ENCODE data around the gene LYL1. TPM values are rescaled to one million over a fixed set of nuclear protein-coding genes. Genes with fewer than 3 reads are reported as not detected.
"Not testable (repeated sequence)": the region's sequence is repeated elsewhere in the genome, so short reads cannot be mapped to it uniquely, and the experiment has no call there.

LYL1 gene
- 1 to 10 TPM; 3.7 TPM for total RNA-seq

DNA sequence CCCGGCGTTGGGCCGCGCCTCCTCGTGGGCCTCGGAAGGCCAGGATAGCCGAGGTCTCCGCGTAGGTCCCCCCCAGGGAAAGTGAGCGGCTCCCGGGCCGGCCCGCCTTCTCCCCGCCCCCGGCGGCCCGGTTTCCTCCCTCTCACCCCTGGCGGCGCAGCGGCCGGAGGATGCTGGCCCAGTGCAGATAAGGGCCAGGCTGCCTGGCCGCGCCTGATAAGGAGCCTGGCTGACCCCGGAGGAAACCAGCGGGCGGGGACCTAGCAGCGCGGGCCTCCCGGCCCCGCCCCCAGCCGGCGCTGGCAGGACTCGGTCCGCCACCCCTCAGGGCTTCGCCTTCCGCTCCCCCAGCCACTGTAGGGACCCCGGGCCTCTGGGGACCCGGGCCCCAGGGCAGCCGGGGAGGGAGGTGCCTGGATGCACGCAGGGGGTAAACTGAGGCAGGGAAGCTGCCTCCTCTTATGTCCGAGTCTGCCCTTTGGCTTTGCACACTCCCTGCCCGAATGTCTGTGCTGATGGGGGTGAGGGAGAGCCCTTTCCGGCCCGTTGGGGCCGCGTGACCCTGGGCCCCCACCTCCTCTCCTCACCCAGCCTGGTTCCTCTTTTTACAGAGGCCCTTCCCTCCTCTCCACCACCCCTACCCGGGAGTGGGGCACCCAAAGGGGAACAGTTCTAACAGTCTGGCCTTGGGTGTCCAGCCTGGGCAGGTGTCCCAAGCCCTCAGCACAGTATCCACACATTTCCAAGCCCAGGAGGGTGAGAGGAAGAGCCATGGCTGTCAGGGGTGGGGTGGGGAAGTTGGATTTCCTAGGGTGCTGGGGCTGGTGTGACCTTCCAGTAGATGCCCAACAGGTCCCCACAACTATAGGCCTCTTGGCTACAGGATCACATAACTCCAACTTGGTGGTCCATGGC lies at the start of gene LYL1:
Gene LYL1, minus strand, starts transcription at position 193 of the 915 bp plus-strand sequence. CDS start 1,687 bp downstream, outside the sequence.
- DNase-seq (peak; percentile 63), ATAC-seq (ENCODE audit: low read depth) (no peak)
- Mint-ChIP-seq H3K27ac (peak within 1 kb of the TSS; percentile 48), H3K4me1 (peaks cover 26% of the 10 kb centered on the region), H3K36me3 (peaks cover 8% of the 10 kb centered on the region), H3K9me3 (peaks cover 2% of the 10 kb centered on the region), H3K27me3 (peaks cover 10% of the 10 kb centered on the region), H3K4me3 (peak within 1 kb of the TSS; percentile 69)
- POLR2A ChIA-PET: no interaction called here

DNA sequence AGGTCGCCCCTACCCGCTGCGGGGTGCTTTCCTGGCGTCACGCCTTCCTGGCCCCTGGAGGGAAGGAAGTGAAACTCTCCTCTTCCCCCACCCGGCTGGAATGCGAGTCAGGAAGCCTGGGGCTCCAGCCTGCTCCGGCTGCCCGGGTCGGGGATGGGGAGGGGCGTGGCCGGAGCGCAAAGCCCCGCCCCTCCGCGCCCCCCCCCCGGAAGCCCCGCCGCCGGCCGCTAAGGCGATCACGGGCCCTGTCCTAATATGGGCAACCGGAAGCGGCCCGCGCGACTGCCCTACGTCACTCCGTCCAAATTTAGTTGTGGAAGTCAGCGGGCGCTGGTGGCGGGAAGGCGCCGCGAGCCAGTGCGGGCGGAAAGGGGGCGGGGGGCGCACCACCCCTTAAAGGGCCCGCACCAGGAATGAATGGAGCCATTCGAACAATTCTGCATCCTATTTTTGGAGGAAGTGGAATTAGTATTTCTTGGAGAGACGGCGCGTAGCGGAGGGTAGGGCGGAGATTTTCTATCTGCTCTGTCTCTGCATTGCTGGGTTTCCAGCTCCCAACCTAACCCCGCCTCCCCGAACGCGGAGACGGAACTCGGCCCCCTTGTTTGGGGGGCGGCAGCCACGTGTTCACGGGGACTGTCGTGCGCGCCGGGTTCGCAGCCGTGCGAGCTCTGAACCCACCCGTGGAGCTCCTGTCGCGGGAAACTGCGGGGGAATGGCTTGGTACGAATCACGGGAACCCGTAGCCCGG lies 49.1 kb upstream of the LYL1 start:
- ATAC-seq (ENCODE audit: low read depth) (peak; percentile 48), DNase-seq (peak; percentile 94)
- H3K27me3 Mint-ChIP-seq: no peaks in the 10 kb centered on the region
- H3K36me3 Mint-ChIP-seq: peaks cover 23% of the 10 kb centered on the region
- peak overlapping the region; percentile 98 for H3K4me3 Mint-ChIP-seq
- no peaks in the 10 kb centered on the region for H3K9me3 Mint-ChIP-seq
- H3K27ac Mint-ChIP-seq: peak overlapping the region; percentile 100
- POLR2A ChIA-PET: interaction anchor here (0.6 to 2.2 kb wide), 29 partner anchors 14 to 855 kb away, joined by 3 to 216 read pairs (median 4); partner anchors contain the start of genes NACC1, RFX1 and TRMT1
- peaks cover 22% of the 10 kb centered on the region for H3K4me1 Mint-ChIP-seq

DNA sequence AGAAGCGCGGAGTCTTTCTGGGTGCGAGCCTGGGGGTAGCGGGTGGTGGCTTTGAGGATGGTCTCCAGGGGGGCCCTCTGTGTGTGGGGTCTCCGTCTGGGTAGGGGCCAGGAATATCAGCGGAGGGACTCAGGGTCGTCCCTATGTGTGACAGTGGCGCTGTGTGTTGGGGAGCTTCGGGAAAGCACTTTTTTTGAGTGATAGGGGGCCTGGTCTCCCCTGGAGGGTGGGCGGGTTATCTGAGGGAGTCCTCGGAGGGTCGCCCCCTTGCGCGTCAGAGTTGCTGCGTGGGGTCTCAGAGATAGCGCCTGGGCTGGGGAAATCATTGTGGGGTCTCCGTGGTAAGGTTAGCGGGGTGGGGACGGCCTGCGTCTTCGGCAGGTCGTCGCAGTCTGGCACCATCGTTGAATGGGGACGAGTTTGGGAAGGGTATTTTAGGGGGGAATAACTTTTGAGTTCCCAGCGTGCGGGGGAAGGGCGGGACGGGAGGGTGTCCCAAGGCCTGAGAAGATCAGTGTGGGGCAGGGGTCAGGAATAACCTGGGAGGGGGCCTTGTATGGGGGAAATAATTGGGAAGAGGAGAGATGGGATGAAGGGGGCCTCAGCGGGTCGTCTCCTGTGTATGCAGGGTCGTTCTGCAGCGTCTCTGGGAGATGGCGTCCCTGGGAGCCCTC lies 48.4 kb upstream of the LYL1 start:
- ATAC-seq (ENCODE audit: low read depth): peak; percentile 5
- Mint-ChIP-seq H3K27me3 (no peaks in the 10 kb centered on the region), H3K27ac (peak overlapping the region; percentile 100), H3K4me3 (peak overlapping the region; percentile 98), H3K9me3 (no peaks in the 10 kb centered on the region), H3K4me1 (peaks cover 15% of the 10 kb centered on the region), H3K36me3 (peaks cover 21% of the 10 kb centered on the region)
- POLR2A ChIA-PET: interaction anchor here (1.3 to 2.5 kb wide), 6 partner anchors 13 to 46 kb away, joined by 3 to 18 read pairs (median 12); partner anchors contain the start of gene NACC1
- peak; percentile 63 for DNase-seq

DNA sequence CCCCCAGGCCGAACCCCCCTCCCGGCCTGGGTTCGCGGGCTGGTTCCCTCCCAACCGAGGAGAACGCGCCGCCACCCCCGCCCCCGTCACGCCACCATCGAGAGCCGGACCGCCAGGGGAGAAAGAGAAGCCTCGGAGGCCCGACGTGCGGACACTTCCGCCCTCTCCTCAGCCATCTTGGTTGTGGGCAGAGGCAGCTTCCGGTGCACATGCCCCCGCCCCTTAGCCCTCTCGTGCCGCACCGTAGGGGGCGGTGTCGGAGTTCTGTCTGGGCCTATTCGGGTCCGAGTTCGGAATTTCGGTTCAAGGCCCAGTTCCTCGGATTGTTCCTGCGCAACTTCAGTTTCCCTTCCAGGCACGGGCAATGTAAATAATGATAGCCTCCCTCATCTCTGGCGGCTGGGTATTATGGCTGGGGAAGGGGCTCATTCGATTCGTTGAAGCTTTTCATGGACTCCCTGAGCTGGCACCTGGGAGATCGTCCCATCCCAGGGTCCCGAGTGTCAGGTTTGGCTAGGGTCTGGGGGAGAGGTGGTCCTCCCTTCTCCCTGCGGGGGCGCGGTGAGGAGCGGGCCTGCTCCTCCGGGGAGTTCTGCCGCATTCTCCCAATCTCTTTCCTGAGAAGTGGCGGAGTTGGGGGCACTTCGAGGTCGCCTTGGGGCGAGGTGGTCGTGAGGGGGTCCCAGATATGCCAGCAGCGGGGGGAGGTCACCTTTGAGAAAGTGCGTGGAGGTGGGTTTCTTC lies 47.7 kb upstream of the LYL1 start, which contains the start of the genes IER2 and STX10:
Gene IER2, plus strand, starts transcription at position 225 of the 744 bp plus-strand sequence. CDS start 2,776 bp downstream, outside the sequence.
Gene STX10, minus strand, starts transcription at position 189 of the 744 bp plus-strand sequence. CDS start 202 bp downstream, outside the sequence.
- Mint-ChIP-seq H3K4me3 (peak within 1 kb of the TSS; percentile 98), H3K4me1 (peaks cover 13% of the 10 kb centered on the region), H3K27me3 (no peaks in the 10 kb centered on the region), H3K9me3 (no peaks in the 10 kb centered on the region), H3K27ac (peak within 1 kb of the TSS; percentile 100), H3K36me3 (peaks cover 21% of the 10 kb centered on the region)
- DNase-seq: peak; percentile 91
- peak; percentile 47 for ATAC-seq (ENCODE audit: low read depth)
- POLR2A ChIA-PET: interaction anchor here (0.6 to 2.5 kb wide), 12 partner anchors 10 to 112 kb away, joined by 3 to 18 read pairs (median 3); partner anchors contain the start of gene NACC1

DNA sequence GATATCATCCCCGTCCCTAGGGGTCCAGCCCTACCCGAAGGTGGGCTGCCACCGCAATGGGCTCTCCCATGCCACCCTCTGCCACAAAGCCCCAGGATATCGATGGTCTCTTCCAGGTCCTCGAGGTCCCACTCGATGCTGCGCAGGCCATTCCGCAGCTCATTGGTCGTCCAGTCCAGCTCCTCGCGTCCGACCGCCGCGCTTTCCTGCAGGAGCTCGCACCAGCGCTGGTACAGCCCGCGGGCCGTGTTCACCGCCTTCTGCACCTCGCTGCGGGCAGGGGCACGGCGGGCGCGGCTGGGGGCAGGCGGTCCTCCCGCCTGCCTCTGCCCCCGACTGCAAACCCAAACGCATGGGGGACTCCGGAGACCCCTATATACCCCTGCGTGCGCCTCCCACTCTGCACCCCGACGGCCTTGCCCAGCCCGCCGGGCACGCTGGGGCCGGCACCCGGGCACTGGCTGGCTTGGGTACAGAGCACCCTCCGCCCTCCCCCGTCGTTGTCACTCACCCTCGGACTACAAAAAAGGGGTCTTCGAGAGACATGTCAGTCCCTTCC lies 47.0 kb upstream of the LYL1 start:
- no peaks in the 10 kb centered on the region for H3K9me3 Mint-ChIP-seq
- ATAC-seq (ENCODE audit: low read depth): peak; percentile 3
- H3K36me3 Mint-ChIP-seq: peaks cover 16% of the 10 kb centered on the region
- H3K4me3 Mint-ChIP-seq: peak overlapping the region; percentile 98
- no peaks in the 10 kb centered on the region for H3K27me3 Mint-ChIP-seq
- H3K27ac Mint-ChIP-seq: peak overlapping the region; percentile 100
- POLR2A ChIA-PET: interaction anchor here (0.6 to 2.5 kb wide), 16 partner anchors 10 to 251 kb away, joined by 3 to 18 read pairs (median 4); partner anchors contain the start of gene NACC1
- H3K4me1 Mint-ChIP-seq: peaks cover 11% of the 10 kb centered on the region
- no peak for DNase-seq

DNA sequence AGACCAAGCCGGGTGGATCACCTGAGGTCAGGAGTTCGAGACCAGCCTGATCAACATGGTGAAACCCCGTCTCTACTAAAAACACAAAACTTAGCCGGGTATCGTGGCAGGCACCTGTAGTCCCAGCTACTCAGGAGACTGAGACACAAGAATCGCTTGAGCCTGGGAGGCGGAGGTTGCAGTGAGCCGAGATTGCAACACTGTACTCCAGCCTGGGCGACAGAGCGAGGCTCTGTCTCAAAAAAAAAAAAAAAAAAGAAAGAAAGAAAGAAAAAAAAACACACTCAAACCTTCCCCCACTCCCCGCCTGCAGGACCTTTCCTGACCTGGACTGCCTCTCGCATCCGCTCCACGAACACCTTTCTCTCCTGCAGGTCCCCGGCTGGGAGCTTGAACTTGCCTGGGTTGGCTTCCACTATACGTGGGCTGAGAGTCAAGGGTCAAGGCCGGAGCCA lies 46.5 kb upstream of the LYL1 start:
- not testable (repeated sequence) for H3K9me3 Mint-ChIP-seq; DNase-seq; ATAC-seq (ENCODE audit: low read depth); H3K27me3 Mint-ChIP-seq
- POLR2A ChIA-PET: interaction anchor here (0.6 to 2.5 kb wide), 11 partner anchors 15 to 1411 kb away, joined by 3 to 18 read pairs (median 5); partner anchors contain the start of genes NACC1 and ZNF823
- Mint-ChIP-seq H3K4me1 (peaks cover 11% of the 10 kb centered on the region), H3K4me3 (peak overlapping the region; percentile 98), H3K36me3 (peaks cover 10% of the 10 kb centered on the region), H3K27ac (peak overlapping the region; percentile 42)

DNA sequence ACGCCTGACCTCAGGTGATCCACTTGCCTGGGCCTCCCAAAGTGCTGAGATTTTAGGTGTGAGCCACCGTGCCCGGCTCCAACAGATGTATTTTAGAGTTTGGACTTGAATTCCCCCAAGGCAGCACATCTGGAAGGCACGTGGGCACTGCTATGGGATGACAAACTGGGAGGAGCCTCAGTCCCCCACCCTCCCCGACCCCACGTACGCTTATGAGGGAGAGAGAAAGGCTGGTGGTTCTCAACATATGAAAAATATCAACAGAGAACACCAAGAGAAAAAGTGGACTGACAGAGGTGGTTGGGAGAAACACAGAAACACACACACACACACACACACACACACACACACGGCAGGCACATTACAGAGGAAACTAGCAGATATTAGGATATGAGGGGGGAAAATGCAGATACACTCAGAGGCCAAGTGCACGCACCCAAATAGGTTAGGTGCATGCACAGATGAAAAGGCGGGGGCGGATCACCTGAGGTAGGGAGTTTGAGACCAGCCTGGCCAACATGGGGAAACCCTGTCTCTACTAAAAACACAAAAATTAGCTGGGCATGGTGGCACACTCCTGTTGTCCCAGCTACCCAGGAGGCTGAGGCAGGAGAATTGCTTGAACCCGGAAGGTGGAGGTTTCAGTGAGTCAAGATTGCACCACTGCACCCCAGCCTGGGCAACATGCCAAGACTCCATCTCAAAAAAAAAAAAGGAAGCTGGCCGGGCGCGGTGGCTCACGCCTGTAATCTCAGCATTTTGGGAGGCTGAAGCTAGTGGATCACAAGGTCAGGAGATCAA lies 44.3 kb upstream of the LYL1 start:
- H3K27me3 Mint-ChIP-seq: no peaks in the 10 kb centered on the region
- H3K4me1 Mint-ChIP-seq: peaks cover 8% of the 10 kb centered on the region
- no peak overlapping the region for H3K27ac Mint-ChIP-seq
- no peak for DNase-seq
- no peak for ATAC-seq (ENCODE audit: low read depth)
- H3K9me3 Mint-ChIP-seq: no peaks in the 10 kb centered on the region
- no peak overlapping the region for H3K4me3 Mint-ChIP-seq
- H3K36me3 Mint-ChIP-seq: no peaks in the 10 kb centered on the region
- POLR2A ChIA-PET: interaction anchor here (0.7 to 2.3 kb wide), 3 partner anchors 23 to 352 kb away, joined by 3 to 6 read pairs (median 5); partner anchors contain the start of gene NACC1

DNA sequence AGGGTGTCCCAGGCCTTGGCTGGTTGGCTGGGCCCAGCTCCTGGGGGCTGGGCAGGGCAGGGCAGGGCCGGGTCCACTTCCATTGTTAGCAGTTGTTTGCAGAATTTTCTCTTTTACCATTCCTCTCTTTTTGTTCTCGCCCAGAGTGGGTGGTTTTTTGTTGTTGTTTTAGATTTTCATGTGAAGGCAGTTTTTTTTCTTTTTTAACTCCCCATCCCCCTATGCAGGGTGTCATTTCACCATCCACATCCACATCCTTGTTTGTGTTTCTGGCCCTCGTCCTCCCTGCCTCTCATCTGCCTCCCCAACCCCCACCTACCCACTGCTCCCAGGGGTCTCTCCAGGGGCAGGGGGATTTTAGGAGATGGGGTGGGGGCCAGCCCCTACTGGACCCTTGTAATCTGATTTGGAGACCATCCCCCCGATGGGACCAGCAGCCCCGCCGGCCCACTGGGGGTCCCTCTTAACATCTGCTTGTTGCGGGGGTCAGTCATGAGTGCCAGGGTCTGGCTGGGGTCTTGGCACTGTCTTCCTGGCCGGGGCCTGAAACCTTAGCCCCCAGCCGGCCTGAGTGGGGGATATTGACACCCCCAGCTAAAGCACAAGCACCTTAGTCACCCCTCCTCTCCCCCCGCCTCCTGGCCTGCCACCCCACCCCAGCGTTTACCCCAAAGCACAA lies 37.1 kb upstream of the LYL1 start:
- Mint-ChIP-seq H3K9me3 (no peaks in the 10 kb centered on the region), H3K4me3 (no peak overlapping the region), H3K27ac (no peak overlapping the region), H3K36me3 (peaks cover 1% of the 10 kb centered on the region), H3K27me3 (no peaks in the 10 kb centered on the region), H3K4me1 (peaks cover 2% of the 10 kb centered on the region)
- no peak for DNase-seq
- no peak for ATAC-seq (ENCODE audit: low read depth)
- POLR2A ChIA-PET: no interaction called here

DNA sequence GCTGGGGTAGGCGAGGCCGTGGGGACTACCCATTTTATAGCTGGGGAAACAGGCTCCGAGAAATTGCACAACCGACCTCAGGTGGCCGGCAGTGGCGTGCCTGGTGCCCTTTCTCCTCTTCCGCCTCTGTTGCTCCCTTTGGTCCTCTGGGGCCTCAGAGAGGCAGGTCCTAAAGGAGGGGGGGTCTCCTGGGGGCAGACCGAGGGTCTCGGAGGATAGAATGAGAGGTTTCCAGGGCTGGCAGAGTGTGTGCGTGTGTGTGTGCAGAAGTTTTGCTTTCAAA lies 36.2 kb upstream of the LYL1 start:
- DNase-seq (no peak), ATAC-seq (ENCODE audit: low read depth) (no peak)
- no peaks in the 10 kb centered on the region for H3K27me3 Mint-ChIP-seq
- H3K4me1 Mint-ChIP-seq: peaks cover 2% of the 10 kb centered on the region
- POLR2A ChIA-PET: interaction anchor here (2.1 kb wide), 1 partner anchor 21 kb away, joined by 5 read pairs; the partner anchor contains the start of gene NACC1
- no peaks in the 10 kb centered on the region for H3K9me3 Mint-ChIP-seq
- no peak overlapping the region for H3K27ac Mint-ChIP-seq
- no peak overlapping the region for H3K4me3 Mint-ChIP-seq
- peaks cover 1% of the 10 kb centered on the region for H3K36me3 Mint-ChIP-seq

DNA sequence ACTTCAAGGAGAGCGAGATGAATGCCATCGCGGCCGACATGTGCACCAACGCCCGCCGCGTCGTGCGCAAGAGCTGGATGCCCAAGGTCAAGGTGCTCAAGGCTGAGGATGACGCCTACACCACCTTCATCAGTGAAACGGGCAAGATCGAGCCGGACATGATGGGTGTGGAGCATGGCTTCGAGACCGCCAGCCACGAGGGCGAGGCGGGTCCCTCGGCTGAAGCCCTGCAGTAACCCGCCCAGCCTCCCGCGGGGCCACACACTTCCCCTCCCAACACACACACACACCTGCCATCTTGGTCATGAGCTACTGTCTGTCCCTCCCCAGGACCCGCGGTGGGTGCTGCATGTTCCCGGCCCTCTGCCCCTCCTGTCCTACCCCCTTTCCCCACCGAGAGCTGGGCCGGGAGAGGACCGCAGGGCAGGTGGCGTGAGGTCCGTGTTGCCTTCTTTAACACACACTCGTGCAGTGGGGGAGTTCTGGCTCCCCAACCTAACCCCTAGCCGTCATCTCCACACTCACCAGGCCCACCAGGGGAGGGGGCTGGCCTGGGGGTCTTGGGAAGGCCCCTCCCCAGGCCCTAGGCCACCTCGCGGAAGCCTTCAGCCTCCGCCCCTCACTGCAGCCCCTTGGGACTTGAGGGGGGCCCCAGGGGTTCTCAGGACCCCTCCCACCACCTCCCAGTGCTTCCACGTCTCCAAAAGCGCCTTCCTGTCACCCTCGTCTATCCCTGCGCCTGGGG lies 35.7 kb upstream of the LYL1 start:
- Mint-ChIP-seq H3K27ac (no peak overlapping the region), H3K27me3 (no peaks in the 10 kb centered on the region), H3K9me3 (no peaks in the 10 kb centered on the region), H3K36me3 (peaks cover 1% of the 10 kb centered on the region), H3K4me3 (no peak overlapping the region), H3K4me1 (peaks cover 2% of the 10 kb centered on the region)
- DNase-seq: no peak
- no peak for ATAC-seq (ENCODE audit: low read depth)
- POLR2A ChIA-PET: interaction anchor here (0.6 to 2.1 kb wide), 2 partner anchors 10 to 20 kb away, joined by 3 to 5 read pairs; partner anchors contain the start of gene NACC1
